Right lobe of liver (tissue), 6 donors: ENCODE results near the gene MMGT1. TPM values are rescaled to one million over a fixed set of nuclear protein-coding genes. Genes with fewer than 3 reads are reported as not detected.

Source experiments
- ATAC-seq, 4 donors: fragments of 200-7000 bp; cut with Tn5 transposase; one replicate each; pipeline ENCODE4 v1.9.1; 2020; ENCODE audit warnings: mild to moderate bottlenecking in 4 of 4, moderate library complexity in 4 of 4
- DNase-seq, 3 donors: peaks; one replicate each; pipeline ENCODE4 v3.0.0-alpha.2; 2020
- H3K27ac ChIP-seq, 3 donors: fragments of 200-600 bp; one replicate each; pipeline ENCODE4 v1.8.0; 2022
- H3K27me3 ChIP-seq, 2 donors: fragments of 200-600 bp; one replicate each; pipeline ENCODE4 v1.8.0; 2022
- H3K36me3 ChIP-seq, 4 donors: fragments of 200-600 bp; sonication (generic) in 1 of 4; one replicate each; pipeline versions ENCODE4 v1.5.1 to v1.8.0; 2017 to 2022; ENCODE audit warnings: control low read depth in 1 of 4
- H3K4me1 ChIP-seq, 4 donors: fragments of 200-600 bp; sonication (generic) in 1 of 4; one replicate each; pipeline versions ENCODE4 v1.5.1 to v1.8.0; 2017 to 2022; ENCODE audit warnings: control low read depth in 1 of 4
- H3K4me3 ChIP-seq, 3 donors: fragments of 200-600 bp; one replicate each; pipeline ENCODE4 v1.8.0; 2022
- H3K9me3 ChIP-seq, 4 donors: fragments of 200-600 bp; sonication (generic) in 1 of 4; one replicate each; pipeline versions ENCODE4 v1.5.1 to v1.8.0; 2017 to 2022; ENCODE audit warnings: control low read depth in 1 of 4
- POLR2A ChIP-seq: fragments of 450-650 bp; IDR thresholded peaks from one replicate; pipeline ENCODE4 v1.6.1; 2017; ENCODE audit warnings: antibody characterized with exemption, mild to moderate bottlenecking
- WGBS: methylation state at CpG from one replicate; pipeline ENCODE4 v1.1.6; 2018; ENCODE audit warnings: low coverage, low lambda C conversion rate; ENCODE audit not compliant: insufficient coverage; ENCODE audit errors: missing lambda C conversion rate; 5-methylcytosine and 5-hydroxymethylcytosine counted together
- intact Hi-C, 2 donors: fragments of 100-400 bp; cut with DNase I; formaldehyde crosslinking; loops; one replicate each; pipeline versions ENCODE4 v1.11.2 to v1.14.1; 2022
- total RNA-seq, 6 experiments: library from RNA; depleted of rRNA in 2 of 6; stranded (reverse); fragments of >200 nt in 2 of 6; fragmentation: NEBNext Ultra II Directional in 3 of 6; extraction: Animal tissue kit (Norgen Biotek cat#: 25700) in 3 of 6; gene quantifications; one replicate each; pipeline versions ENCODE4 v1.1.0 to v1.2.4, GENCODE V29; 2016 to 2023
- TF ChIP-seq, protein P1 (sequence below), 4 donors: fragments of 200-600 bp in 3 of 4; fragments of 450-650 bp in 1 of 4; IDR thresholded peaks; one replicate each; pipeline versions ENCODE4 v1.5.1 to v1.8.0; 2016 to 2022; ENCODE audit warnings: antibody characterized with exemption in 4 of 4, mild to moderate bottlenecking in 2 of 4
- donor health status: DM: no; HTN: yes; CAD: no.
- donor health status: DM: no; HTN: no; CAD: no.
- donor health status: DM: no; HTN: no; CAD: no.
- donor health status: DM: no; HTN: yes; CAD: no.
- donor health status: DM: no; HTN: yes; CAD: no.

The MMGT1 gene
- total RNA-seq, 6 experiments from 2014 or later: 4.4 to 7.4 (median 6.4) TPM

DNA sequence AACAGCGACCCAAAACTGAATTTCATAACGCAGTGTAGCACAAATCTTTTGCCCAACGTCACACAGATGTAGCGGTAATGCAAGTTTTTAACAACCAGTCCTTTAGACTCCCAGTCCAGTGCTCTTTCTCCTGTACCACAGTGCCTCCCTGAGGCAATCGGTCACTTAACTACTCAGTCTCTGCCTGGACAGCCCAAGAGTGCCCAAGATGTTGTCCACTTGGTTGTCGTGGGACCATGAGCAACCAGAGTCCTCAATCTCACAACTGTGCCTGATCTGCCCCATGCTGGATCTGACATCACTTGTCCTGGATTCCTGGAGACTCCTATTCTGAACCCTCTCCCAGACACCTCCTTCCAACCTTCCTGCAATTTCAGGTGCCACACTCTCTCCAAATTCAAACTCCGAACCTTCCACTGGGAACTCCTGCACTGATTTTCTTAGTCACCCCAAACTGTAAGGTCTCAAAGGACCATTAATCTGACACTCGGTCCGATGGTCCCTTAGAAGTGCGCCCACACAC, 702 bp downstream of the MMGT1 start:
- H3K4me3 ChIP-seq: peak overlapping the region; percentile 50 to 73 (median 66)
- peak overlapping the region; percentile 56 to 84 (median 63) for H3K27ac ChIP-seq
- no peaks in the 10 kb centered on the region for H3K27me3 ChIP-seq
- WGBS: 30% methylated on average over 10 of the region's 10 CpGs
- no peaks in the 10 kb centered on the region for H3K36me3 ChIP-seq
- intact Hi-C loops: no loop called here
- H3K9me3 ChIP-seq: no peaks in the 10 kb centered on the region
- DNase-seq: peak in 1 of 3 donors; percentile 42
- peak; percentile 10 to 35 (median 19) for ATAC-seq
- TF ChIP-seq, protein P1, sequence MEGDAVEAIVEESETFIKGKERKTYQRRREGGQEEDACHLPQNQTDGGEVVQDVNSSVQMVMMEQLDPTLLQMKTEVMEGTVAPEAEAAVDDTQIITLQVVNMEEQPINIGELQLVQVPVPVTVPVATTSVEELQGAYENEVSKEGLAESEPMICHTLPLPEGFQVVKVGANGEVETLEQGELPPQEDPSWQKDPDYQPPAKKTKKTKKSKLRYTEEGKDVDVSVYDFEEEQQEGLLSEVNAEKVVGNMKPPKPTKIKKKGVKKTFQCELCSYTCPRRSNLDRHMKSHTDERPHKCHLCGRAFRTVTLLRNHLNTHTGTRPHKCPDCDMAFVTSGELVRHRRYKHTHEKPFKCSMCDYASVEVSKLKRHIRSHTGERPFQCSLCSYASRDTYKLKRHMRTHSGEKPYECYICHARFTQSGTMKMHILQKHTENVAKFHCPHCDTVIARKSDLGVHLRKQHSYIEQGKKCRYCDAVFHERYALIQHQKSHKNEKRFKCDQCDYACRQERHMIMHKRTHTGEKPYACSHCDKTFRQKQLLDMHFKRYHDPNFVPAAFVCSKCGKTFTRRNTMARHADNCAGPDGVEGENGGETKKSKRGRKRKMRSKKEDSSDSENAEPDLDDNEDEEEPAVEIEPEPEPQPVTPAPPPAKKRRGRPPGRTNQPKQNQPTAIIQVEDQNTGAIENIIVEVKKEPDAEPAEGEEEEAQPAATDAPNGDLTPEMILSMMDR (IDR thresholded peaks at IDR 0.05): no peak
- no peak for TF ChIP-seq POLR2A
- H3K4me1 ChIP-seq: peaks cover 0 to 8% (median 0%) of the 10 kb centered on the region in 4 donors

DNA sequence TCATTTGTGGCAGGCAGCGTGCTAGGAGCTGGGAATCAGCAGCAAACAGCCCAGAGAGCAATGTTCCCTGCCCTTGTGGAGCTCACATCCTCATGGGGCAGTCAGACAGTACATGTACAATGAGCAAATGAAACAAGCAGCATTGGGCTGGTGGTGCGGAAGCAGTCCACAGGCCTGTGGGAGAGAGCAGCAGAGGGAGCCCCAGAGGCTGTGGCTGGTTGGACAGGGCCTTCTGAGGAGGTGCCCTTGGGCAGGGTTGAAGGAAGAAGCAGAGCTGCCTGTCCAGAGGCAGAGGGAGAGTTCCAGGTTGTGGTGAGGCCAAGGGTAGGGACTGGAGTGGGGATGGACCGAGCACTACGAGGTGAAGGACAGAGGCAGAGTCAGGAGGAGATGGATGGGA, 22.5 kb downstream of the MMGT1 start:
- Histone ChIP-seq H3K36me3 (no peaks in the 10 kb centered on the region), H3K27me3 (peaks cover 0 to 2% of the 10 kb centered on the region in 2 donors), H3K4me3 (no peak overlapping the region), H3K9me3 (no peaks in the 10 kb centered on the region), H3K27ac (no peak overlapping the region), H3K4me1 (no peaks in the 10 kb centered on the region)
- TF ChIP-seq, protein P1 (IDR thresholded peaks at IDR 0.05): no peak
- DNase-seq (no peak), ATAC-seq (peak in 1 of 4 donors; percentile 17)
- WGBS: 50% methylated on average over 4 of the region's 4 CpGs
- intact Hi-C loops: no loop called here

DNA sequence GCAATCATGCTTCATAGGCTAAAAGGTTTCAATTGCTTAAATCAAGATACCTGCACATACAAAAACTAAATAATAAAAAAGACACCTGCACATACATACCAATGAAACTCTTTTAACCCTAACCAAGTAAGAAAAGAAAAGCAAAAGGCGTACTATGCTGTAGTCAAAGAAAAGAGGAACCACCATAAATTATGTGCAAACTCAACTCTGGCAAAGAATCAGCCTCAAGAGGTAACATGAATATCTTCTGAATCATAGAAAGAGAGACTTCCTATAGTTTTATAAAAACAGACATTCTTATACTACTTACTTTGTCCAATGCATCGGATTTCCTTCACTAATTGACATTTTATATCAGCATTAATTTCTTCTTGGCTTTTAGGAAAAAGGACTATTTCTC, 29.3 kb downstream of the MMGT1 start:
- no peak overlapping the region for H3K4me3 ChIP-seq
- no peaks in the 10 kb centered on the region for H3K9me3 ChIP-seq
- H3K27ac ChIP-seq: no peak overlapping the region
- H3K4me1 ChIP-seq: no peaks in the 10 kb centered on the region
- intact Hi-C loops: no loop called here
- ATAC-seq: no peak
- no peak for DNase-seq
- no peaks in the 10 kb centered on the region for H3K27me3 ChIP-seq
- WGBS: 36% methylated on average over 2 of the region's 2 CpGs
- H3K36me3 ChIP-seq: no peaks in the 10 kb centered on the region
- no peak for TF ChIP-seq POLR2A
- TF ChIP-seq, protein P1 (IDR thresholded peaks at IDR 0.05): no peak

DNA sequence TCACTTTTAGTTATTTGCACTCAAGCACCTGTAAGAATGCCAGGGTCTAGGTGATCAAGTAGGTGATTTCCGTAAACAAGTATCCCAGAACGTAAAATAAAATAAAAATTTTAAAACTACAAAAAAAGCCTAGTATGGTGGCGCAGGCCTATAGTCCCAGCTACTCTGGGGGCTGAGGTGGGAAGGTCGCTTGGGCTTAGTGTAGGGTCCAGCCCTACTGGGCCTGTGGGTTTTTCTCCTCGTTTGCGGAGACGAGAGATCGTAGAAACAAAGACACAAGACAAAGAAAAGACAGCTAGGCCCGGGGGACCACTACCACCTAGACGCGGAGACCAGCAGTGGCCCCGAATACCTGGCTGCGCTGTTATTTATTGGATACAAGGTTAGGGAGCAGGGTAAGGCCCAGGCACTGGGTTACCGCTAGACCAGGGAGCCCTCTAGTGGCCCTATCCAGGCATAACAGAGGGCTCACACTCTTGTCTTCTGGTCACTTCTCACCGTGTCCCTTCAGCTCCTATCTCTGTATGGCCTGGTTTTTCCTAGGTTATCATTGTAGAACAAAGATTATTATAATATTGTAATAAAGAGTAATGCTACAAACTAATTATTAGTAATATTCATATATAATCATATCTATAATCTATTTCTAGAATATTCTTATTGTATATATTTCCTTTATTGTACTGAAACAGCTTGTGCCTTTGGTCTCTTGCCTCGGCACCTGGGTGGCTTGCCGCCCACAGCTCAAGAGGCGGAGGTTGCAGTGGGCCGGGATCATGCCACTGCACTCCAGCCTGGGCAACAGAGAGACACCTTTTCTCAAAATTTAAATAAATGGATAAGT, 41.9 kb downstream of the MMGT1 start:
- no peaks in the 10 kb centered on the region for H3K36me3 ChIP-seq
- no peak overlapping the region for H3K27ac ChIP-seq
- ATAC-seq (peak; percentile 67 to 87 (median 78)), DNase-seq (peak; percentile 47 to 63 (median 48))
- no peaks in the 10 kb centered on the region for H3K9me3 ChIP-seq
- H3K27me3 ChIP-seq: no peaks in the 10 kb centered on the region
- no peak overlapping the region for H3K4me3 ChIP-seq
- H3K4me1 ChIP-seq: no peaks in the 10 kb centered on the region
- 37% methylated on average over 18 of the region's 19 CpGs for WGBS
- intact Hi-C loops: no loop called here
- TF ChIP-seq, protein P1 (IDR thresholded peaks at IDR 0.05): peak; percentile 49 to 82 (median 79)
- TF ChIP-seq POLR2A: no peak
